ENCODE data around the gene CMC4. TPM values are rescaled to one million over a fixed set of nuclear protein-coding genes. Genes with fewer than 3 reads are reported as not detected.

Gene CMC4
- polyA plus RNA-seq, 2 donors = 10.1 to 14.2 TPM

DNA sequence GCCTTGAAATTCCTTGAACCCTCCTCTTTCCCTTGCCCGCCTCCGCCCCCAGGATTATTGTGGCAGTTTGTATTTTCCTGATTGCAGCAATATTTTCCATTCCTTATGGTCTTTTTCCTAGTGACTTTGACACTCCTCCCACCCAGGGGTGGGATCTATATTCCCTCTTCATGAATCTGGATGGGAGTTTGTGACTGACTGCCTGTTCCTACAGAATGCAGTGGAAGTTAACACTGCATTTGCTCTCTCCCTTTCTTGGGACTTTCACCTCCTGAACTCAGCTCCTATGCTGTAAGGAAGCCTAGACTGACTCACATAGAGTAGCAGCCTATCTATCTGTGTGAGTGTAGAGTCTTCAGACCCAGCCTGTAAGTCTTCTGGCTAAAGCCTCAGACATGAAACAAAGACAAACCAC, 42.1 kb downstream of the CMC4 start:
- no peaks in the 10 kb centered on the region for H3K9me3 ChIP-seq (ENCODE audit: control insufficient read depth in 2 of 2, insufficient read depth in 1 of 2, low read depth in 1 of 2, low read length in 1 of 2)
- H3K4me1 ChIP-seq (ENCODE audit: control insufficient read depth in 2 of 2, insufficient read depth in 2 of 2, low read length in 1 of 2) = no peaks in the 10 kb centered on the region
- H3K27ac ChIP-seq (ENCODE audit: low read depth in 2 of 2, low read length in 1 of 2) = peak overlapping the region in 1 of 2 donors; percentile 18
- WGBS, 2 donors = 65 to 68% methylated on average over 2 of the region's 2 CpGs
- H3K36me3 ChIP-seq (ENCODE audit: control insufficient read depth in 2 of 2, insufficient read depth in 2 of 2, low read length in 1 of 2) = no peaks in the 10 kb centered on the region
- H3K27me3 ChIP-seq (ENCODE audit: control insufficient read depth in 1 of 2, insufficient read depth in 2 of 2, low read length in 2 of 2) = no peaks in the 10 kb centered on the region
- H3K4me3 ChIP-seq (ENCODE audit: low read depth in 1 of 2, low read length in 2 of 2) = no peak overlapping the region

DNA sequence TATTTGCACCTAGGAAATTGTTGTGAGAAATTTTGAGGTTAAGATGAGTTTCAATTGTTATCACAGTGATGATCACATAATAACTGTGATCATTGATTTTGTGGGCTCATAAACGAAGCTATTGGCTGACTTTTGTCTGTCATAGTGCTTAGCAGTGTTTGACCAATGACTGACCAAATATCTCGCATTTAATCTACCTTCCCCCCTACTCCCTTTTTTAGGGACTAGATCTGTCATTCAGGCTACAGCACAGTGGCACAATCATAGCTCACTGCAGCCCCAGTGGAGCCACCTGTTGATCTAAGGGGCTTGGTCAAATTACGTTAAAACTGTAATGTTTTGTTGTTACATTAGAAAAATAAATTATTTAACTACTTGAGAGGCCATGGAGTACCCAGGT, 42.8 kb downstream of the CMC4 start:
- H3K27me3 ChIP-seq (ENCODE audit: control insufficient read depth in 1 of 2, insufficient read depth in 2 of 2, low read length in 2 of 2) = no peaks in the 10 kb centered on the region
- H3K36me3 ChIP-seq (ENCODE audit: control insufficient read depth in 2 of 2, insufficient read depth in 2 of 2, low read length in 1 of 2) = no peaks in the 10 kb centered on the region
- H3K4me1 ChIP-seq (ENCODE audit: control insufficient read depth in 2 of 2, insufficient read depth in 2 of 2, low read length in 1 of 2) = no peaks in the 10 kb centered on the region
- H3K9me3 ChIP-seq (ENCODE audit: control insufficient read depth in 2 of 2, insufficient read depth in 1 of 2, low read depth in 1 of 2, low read length in 1 of 2) = no peaks in the 10 kb centered on the region
- H3K27ac ChIP-seq (ENCODE audit: low read depth in 2 of 2, low read length in 1 of 2) = peak overlapping the region in 1 of 2 donors; percentile 84
- WGBS, 2 donors = 15 to 24% methylated on average over 3 of the region's 3 CpGs
- H3K4me3 ChIP-seq (ENCODE audit: low read depth in 1 of 2, low read length in 2 of 2) = peak overlapping the region in 1 of 2 donors; percentile 13

DNA sequence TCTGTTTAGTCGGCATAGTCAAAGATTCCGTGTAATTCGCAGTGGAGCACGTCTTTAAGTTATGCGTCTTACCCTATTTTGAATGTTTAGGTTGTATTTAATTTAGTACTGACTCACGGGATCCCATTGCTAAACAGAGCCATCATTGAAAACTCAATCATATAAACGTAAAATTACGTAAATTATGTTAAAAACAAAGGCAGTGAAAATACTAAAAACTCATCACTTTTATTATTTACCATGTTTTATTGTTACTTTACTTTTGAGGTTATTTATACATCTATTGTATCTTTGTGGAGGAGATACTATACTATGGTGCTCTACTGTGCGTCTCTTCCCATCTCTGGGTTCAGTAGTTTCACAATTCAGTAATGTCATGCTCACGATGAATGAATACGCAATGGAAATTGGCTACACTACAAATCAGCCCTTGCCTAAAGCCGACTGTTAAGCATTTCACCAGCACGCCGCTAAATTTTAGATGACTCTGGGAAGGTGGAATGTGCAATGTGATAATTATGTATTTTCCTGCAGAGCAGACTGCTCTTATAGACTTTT, 43.3 kb downstream of the CMC4 start:
- WGBS, 2 donors = 1 to 34% methylated on average over 14 of the region's 14 CpGs
- Histone ChIP-seq H3K4me1 (ENCODE audit: control insufficient read depth in 2 of 2, insufficient read depth in 2 of 2, low read length in 1 of 2) (no peaks in the 10 kb centered on the region), H3K27me3 (ENCODE audit: control insufficient read depth in 1 of 2, insufficient read depth in 2 of 2, low read length in 2 of 2) (no peaks in the 10 kb centered on the region), H3K4me3 (ENCODE audit: low read depth in 1 of 2, low read length in 2 of 2) (peak overlapping the region; percentile 53 to 74), H3K27ac (ENCODE audit: low read depth in 2 of 2, low read length in 1 of 2) (peak overlapping the region; percentile 96 to 98), H3K9me3 (ENCODE audit: control insufficient read depth in 2 of 2, insufficient read depth in 1 of 2, low read depth in 1 of 2, low read length in 1 of 2) (no peaks in the 10 kb centered on the region), H3K36me3 (ENCODE audit: control insufficient read depth in 2 of 2, insufficient read depth in 2 of 2, low read length in 1 of 2) (no peaks in the 10 kb centered on the region)

DNA sequence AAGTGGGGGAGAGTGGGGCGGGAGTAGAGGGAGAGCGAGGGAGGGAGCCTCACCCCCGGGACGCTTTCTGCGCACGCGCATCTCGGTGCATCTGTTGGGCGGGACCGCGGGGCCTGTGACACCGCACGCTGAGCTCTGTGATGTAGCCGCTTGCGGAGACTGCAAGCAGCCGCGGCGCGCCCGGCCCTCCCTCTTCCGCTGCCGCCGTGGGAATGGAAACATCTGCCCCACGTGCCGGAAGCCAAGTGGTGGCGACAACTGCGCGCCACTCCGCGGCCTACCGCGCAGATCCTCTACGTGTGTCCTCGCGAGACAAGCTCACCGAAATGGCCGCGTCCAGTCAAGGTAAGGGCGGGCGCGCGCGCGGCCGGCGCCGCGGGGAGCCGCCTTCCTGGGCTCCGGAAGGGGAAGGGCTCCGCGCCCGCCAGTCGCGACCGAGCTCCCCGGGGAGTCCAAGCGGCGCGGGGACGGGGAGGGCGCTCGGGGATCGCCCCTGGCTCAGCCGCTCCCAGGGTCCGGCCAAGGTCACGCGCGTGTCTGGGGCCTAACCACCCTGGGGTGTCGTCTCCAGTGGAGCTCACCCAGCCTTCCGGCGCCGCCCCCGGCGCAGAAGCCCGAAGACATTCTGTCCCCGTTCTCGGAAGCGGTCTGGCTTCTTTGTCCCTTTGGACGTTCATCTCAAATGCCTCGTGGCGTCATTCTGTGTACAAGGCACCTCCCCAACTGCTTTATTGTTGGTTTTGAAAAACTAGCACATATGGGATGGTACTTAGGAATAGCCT, 44.0 kb downstream of the CMC4 start, which contains the start of gene FUNDC2:
TSS of gene FUNDC2 (plus strand) at position 118 of the 782 bp plus-strand sequence. CDS start at position 213, 95 bp downstream.
- H3K4me3 ChIP-seq (ENCODE audit: low read depth in 1 of 2, low read length in 2 of 2) = peak within 1 kb of the TSS; percentile 53 to 74
- WGBS, 2 donors = 1 to 29% methylated on average over 71 to 82 of the region's 82 CpGs
- no peaks in the 10 kb centered on the region for H3K36me3 ChIP-seq (ENCODE audit: control insufficient read depth in 2 of 2, insufficient read depth in 2 of 2, low read length in 1 of 2)
- H3K27ac ChIP-seq (ENCODE audit: low read depth in 2 of 2, low read length in 1 of 2) = peak within 1 kb of the TSS; percentile 96 to 98
- H3K27me3 ChIP-seq (ENCODE audit: control insufficient read depth in 1 of 2, insufficient read depth in 2 of 2, low read length in 2 of 2) = no peaks in the 10 kb centered on the region
- H3K9me3 ChIP-seq (ENCODE audit: control insufficient read depth in 2 of 2, insufficient read depth in 1 of 2, low read depth in 1 of 2, low read length in 1 of 2) = no peaks in the 10 kb centered on the region
- H3K4me1 ChIP-seq (ENCODE audit: control insufficient read depth in 2 of 2, insufficient read depth in 2 of 2, low read length in 1 of 2) = no peaks in the 10 kb centered on the region

DNA sequence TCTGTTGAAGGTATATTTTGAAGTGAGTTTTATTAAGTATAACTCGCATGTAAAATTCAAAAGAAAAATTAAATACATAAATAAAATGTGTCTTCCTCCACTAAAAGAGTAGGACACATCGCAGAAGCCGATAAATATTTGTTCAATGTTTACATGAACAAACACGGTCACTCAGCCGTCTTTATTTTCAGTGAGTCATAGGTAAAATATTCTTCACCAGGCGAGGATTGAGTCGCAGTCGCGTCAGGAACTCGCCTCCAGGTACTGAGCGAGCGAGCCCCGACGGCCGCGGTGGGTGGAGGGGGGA, 44.6 kb downstream of the CMC4 start:
- Histone ChIP-seq H3K9me3 (ENCODE audit: control insufficient read depth in 2 of 2, insufficient read depth in 1 of 2, low read depth in 1 of 2, low read length in 1 of 2) (no peaks in the 10 kb centered on the region), H3K4me3 (ENCODE audit: low read depth in 1 of 2, low read length in 2 of 2) (peak overlapping the region; percentile 53 to 74), H3K36me3 (ENCODE audit: control insufficient read depth in 2 of 2, insufficient read depth in 2 of 2, low read length in 1 of 2) (no peaks in the 10 kb centered on the region), H3K4me1 (ENCODE audit: control insufficient read depth in 2 of 2, insufficient read depth in 2 of 2, low read length in 1 of 2) (no peaks in the 10 kb centered on the region), H3K27ac (ENCODE audit: low read depth in 2 of 2, low read length in 1 of 2) (peak overlapping the region; percentile 96 to 98), H3K27me3 (ENCODE audit: control insufficient read depth in 1 of 2, insufficient read depth in 2 of 2, low read length in 2 of 2) (no peaks in the 10 kb centered on the region)
- WGBS, 2 donors = 0 to 39% methylated on average over 16 of the region's 16 CpGs

DNA sequence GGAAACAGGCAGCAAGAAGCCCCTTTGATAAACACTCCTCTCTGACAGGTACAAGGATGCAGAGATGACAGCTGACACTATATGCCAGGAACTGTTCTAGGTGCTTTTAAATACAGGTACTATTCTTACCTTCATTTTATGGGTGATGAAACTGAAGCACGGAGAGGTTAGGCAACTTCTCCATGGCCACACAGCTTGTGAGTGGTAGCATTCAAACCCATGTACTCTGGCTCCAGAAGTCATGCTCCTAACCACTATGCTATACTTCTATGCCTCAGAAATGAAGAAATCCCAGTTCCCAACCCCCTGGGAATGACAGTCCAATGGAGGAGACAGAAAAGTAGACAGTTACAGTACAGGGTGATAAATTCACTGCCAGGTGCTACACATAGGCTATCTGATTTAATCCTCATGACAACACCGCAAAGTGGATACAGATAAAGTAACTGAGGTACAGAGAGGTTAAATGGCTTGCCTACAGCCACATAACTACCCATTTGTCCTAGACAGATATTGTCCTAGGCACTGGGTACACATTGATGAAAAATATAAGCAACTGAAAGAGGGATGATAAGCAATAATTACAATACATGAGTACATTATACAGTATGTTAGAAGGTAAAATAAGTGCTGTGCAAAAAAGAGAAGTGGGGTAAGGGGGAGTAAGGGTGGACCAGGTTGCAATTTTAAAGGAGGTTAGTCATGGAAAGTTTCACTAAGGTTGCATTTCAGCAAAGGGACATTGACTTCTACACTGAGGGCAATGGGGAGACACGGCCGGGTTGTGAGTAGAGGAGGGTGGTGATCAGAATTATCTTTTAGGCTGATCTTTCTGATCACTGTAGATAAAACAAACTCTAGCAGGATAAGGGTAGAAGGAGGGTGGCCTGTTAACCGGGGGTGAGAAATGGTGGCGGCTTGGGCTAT, 46.8 kb downstream of the CMC4 start:
- Histone ChIP-seq H3K4me3 (ENCODE audit: low read depth in 1 of 2, low read length in 2 of 2) (no peak overlapping the region), H3K27me3 (ENCODE audit: control insufficient read depth in 1 of 2, insufficient read depth in 2 of 2, low read length in 2 of 2) (no peaks in the 10 kb centered on the region), H3K4me1 (ENCODE audit: control insufficient read depth in 2 of 2, insufficient read depth in 2 of 2, low read length in 1 of 2) (no peaks in the 10 kb centered on the region), H3K27ac (ENCODE audit: low read depth in 2 of 2, low read length in 1 of 2) (no peak overlapping the region), H3K9me3 (ENCODE audit: control insufficient read depth in 2 of 2, insufficient read depth in 1 of 2, low read depth in 1 of 2, low read length in 1 of 2) (no peaks in the 10 kb centered on the region), H3K36me3 (ENCODE audit: control insufficient read depth in 2 of 2, insufficient read depth in 2 of 2, low read length in 1 of 2) (no peaks in the 10 kb centered on the region)
- 86 to 93% methylated on average over 6 of the region's 6 CpGs for WGBS, 2 donors

DNA sequence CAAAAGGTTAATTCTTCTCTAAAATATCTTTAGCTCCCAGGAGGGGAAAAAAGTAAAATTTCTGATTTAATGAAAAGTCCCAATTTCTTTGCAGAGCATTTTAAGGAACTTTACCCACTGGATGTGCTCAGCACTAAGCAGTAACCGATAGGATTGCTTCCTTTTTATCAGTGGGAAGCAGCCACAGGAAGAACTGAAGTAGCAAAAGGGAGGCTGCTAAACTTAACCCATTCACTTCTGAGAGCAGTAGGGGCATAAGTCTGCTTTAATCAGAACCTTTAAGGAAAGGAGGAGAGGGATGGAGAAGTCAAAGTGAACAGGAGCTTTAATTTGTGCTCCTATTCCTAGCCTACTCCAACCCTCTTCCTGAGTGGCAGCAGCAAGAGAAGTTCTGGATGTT, 48.4 kb downstream of the CMC4 start, which contains the start of gene F8:
TSS of gene F8 (minus strand) at position 139 of the 400 bp plus-strand sequence. CDS start 171 bp downstream, outside the sequence.
- H3K27ac ChIP-seq (ENCODE audit: low read depth in 2 of 2, low read length in 1 of 2) = no peak within 1 kb of the TSS
- H3K9me3 ChIP-seq (ENCODE audit: control insufficient read depth in 2 of 2, insufficient read depth in 1 of 2, low read depth in 1 of 2, low read length in 1 of 2) = no peaks in the 10 kb centered on the region
- H3K36me3 ChIP-seq (ENCODE audit: control insufficient read depth in 2 of 2, insufficient read depth in 2 of 2, low read length in 1 of 2) = no peaks in the 10 kb centered on the region
- WGBS, 2 donors = 12 to 14% methylated on average over 1 of the region's 1 CpG
- H3K4me1 ChIP-seq (ENCODE audit: control insufficient read depth in 2 of 2, insufficient read depth in 2 of 2, low read length in 1 of 2) = no peaks in the 10 kb centered on the region
- no peaks in the 10 kb centered on the region for H3K27me3 ChIP-seq (ENCODE audit: control insufficient read depth in 1 of 2, insufficient read depth in 2 of 2, low read length in 2 of 2)
- no peak within 1 kb of the TSS for H3K4me3 ChIP-seq (ENCODE audit: low read depth in 1 of 2, low read length in 2 of 2)

DNA sequence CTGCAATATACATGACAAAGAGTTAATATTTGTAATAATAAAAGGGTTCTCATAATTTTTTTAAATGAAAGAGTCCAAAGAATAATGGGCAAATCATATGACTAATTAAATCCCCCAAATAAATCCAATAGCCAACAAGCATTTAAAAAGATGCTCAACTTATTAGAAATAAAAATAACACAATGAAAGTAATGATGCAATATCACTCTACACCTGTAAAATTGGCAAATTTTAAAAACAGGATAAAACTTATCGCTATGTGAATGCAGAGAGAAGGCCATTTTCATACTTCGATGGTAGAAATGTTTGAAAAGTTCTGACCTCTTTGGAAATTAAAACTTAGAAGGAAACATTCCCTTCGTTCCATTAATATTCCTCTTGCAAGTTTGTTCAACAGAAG, 50.3 kb downstream of the CMC4 start:
- Histone ChIP-seq H3K9me3 (ENCODE audit: control insufficient read depth in 2 of 2, insufficient read depth in 1 of 2, low read depth in 1 of 2, low read length in 1 of 2) (no peaks in the 10 kb centered on the region), H3K27ac (ENCODE audit: low read depth in 2 of 2, low read length in 1 of 2) (no peak overlapping the region), H3K36me3 (ENCODE audit: control insufficient read depth in 2 of 2, insufficient read depth in 2 of 2, low read length in 1 of 2) (no peaks in the 10 kb centered on the region), H3K27me3 (ENCODE audit: control insufficient read depth in 1 of 2, insufficient read depth in 2 of 2, low read length in 2 of 2) (no peaks in the 10 kb centered on the region), H3K4me1 (ENCODE audit: control insufficient read depth in 2 of 2, insufficient read depth in 2 of 2, low read length in 1 of 2) (no peaks in the 10 kb centered on the region), H3K4me3 (ENCODE audit: low read depth in 1 of 2, low read length in 2 of 2) (no peak overlapping the region)
- WGBS, 2 donors = 85 to 96% methylated on average over 3 of the region's 3 CpGs

Data from esophagus (tissue), 2 donors.